ENCODE results near the gene HOXA1.

The HOXA1 gene

GRCh38 chr7:27116031-27116961 lies 20.5 kb upstream of the HOXA1 start:
- peak; percentile 20 for DNase-seq

- no peak for DNase-seq
Observed at GRCh38 chr7:27115221-27116026, 19.6 kb upstream of the HOXA1 start.

- DNase-seq, result no peak
Observed at GRCh38 chr7:27114881-27115220, 19.1 kb upstream of the HOXA1 start.

- no peak for DNase-seq
Observed at GRCh38 chr7:27113991-27114769, 18.4 kb upstream of the HOXA1 start.

- DNase-seq, result no peak
Observed at GRCh38 chr7:27112955-27113949, 17.5 kb upstream of the HOXA1 start.

GRCh38 chr7:27112361-27112760 lies 16.6 kb upstream of the HOXA1 start:
- no peak for DNase-seq

GRCh38 chr7:27111751-27112277 lies 16.0 kb upstream of the HOXA1 start:
- DNase-seq, result no peak

GRCh38 chr7:27111042-27111750 lies 15.4 kb upstream of the HOXA1 start:
- DNase-seq, result no peak

- DNase-seq, result peak; percentile 28
Observed at GRCh38 chr7:27110186-27111031, 14.6 kb upstream of the HOXA1 start.

GRCh38 chr7:27109466-27110185 lies 13.8 kb upstream of the HOXA1 start:
- no peak for DNase-seq

GRCh38 chr7:27108390-27109127 lies 12.8 kb upstream of the HOXA1 start:
- no peak for DNase-seq

- no peak for DNase-seq
Observed at GRCh38 chr7:27107391-27108381, 11.9 kb upstream of the HOXA1 start.

GRCh38 chr7:27106901-27107240 lies 11.1 kb upstream of the HOXA1 start:
- no peak for DNase-seq

- DNase-seq, result no peak
Observed at GRCh38 chr7:27106181-27106900, 10.5 kb upstream of the HOXA1 start.

GRCh38 chr7:27105301-27106031 lies 9.7 kb upstream of the HOXA1 start:
- DNase-seq, result no peak

Measured in NCI-H1092 (cell line).